SK-N-SH treated with all-trans-retinoic acid at 6 μM for 48 hours (cell line): ENCODE data around the gene SLC35B2.

ENCODE experiments used
- ARNTL ChIP-seq: fragments of 450-650 bp; formaldehyde crosslinking; IDR thresholded peaks from 2 replicates; pipeline ENCODE4 v1.5.0; 2020; ENCODE audit warnings: low read depth, mild to moderate bottlenecking, moderate library complexity, borderline replicate concordance
- BACH2 ChIP-seq: fragments of 250-450 bp; sonication (Bioruptor Pico); IDR thresholded peaks from 2 replicates; pipeline ENCODE4 v1.9.0; 2021; ENCODE audit warnings: mild to moderate bottlenecking, borderline replicate concordance
- CREB5 ChIP-seq: fragments of 250-450 bp; sonication (Bioruptor Pico); IDR thresholded peaks from 2 replicates; pipeline ENCODE4 v1.5.1; 2020; ENCODE audit warnings: low read depth, mild to moderate bottlenecking, moderate library complexity
- OSR1 ChIP-seq: fragments of 250-450 bp; sonication (Bioruptor Pico); IDR thresholded peaks from 2 replicates; pipeline ENCODE4 v1.8.0; 2022; ENCODE audit warnings: moderate library complexity, mild to moderate bottlenecking, inconsistent platforms
- PPARA ChIP-seq: fragments of 250-450 bp; sonication (Bioruptor Pico); IDR thresholded peaks from 2 replicates; pipeline ENCODE4 v1.5.0; 2020; ENCODE audit warnings: mild to moderate bottlenecking, borderline replicate concordance
- RARB ChIP-seq: fragments of 250-450 bp; sonication (Bioruptor Pico); IDR thresholded peaks from 2 replicates; pipeline ENCODE4 v1.8.0; 2021; ENCODE audit warnings: mild to moderate bottlenecking, moderate library complexity
- TCF4 ChIP-seq: fragments of 250-450 bp; sonication (Bioruptor Pico); IDR thresholded peaks from 2 replicates; pipeline ENCODE4 v1.8.0; 2021; ENCODE audit warnings: mild to moderate bottlenecking, moderate library complexity, borderline replicate concordance
- ZC3H10 ChIP-seq: fragments of 250-450 bp; sonication (Bioruptor Pico); IDR thresholded peaks from 2 replicates; pipeline ENCODE4 v1.5.1; 2021; ENCODE audit warnings: mild to moderate bottlenecking, moderate library complexity
- ZFP3 ChIP-seq: fragments of 250-450 bp; sonication (Bioruptor Pico); IDR thresholded peaks from 2 replicates; pipeline ENCODE4 v1.5.0; 2020; ENCODE audit warnings: mild to moderate bottlenecking, moderate library complexity
- ZFP30 ChIP-seq: fragments of 450-650 bp; formaldehyde crosslinking; IDR thresholded peaks from 2 replicates; pipeline ENCODE4 v1.5.0; 2022; ENCODE audit warnings: mild to moderate bottlenecking, moderate library complexity
- ZNF565 ChIP-seq: fragments of 450-650 bp; formaldehyde crosslinking; conservative IDR thresholded peaks from 2 replicates; pipeline ENCODE4 v1.5.0; 2020; ENCODE audit warnings: low read depth, mild to moderate bottlenecking, moderate library complexity
- ZNF8 ChIP-seq: fragments of 450-650 bp; formaldehyde crosslinking; IDR thresholded peaks from 2 replicates; pipeline ENCODE4 v1.5.0; 2020; ENCODE audit warnings: mild to moderate bottlenecking, moderate library complexity
- TF ChIP-seq, protein P1 (sequence below): fragments of 250-450 bp; sonication (Bioruptor Pico); IDR thresholded peaks from 2 replicates; pipeline ENCODE4 v1.5.1; 2021; ENCODE audit warnings: mild to moderate bottlenecking, moderate library complexity
- TF ChIP-seq, protein P2 (sequence below): fragments of 250-450 bp; sonication (Bioruptor Pico); IDR thresholded peaks from 2 replicates; pipeline ENCODE4 v1.5.0; 2020; ENCODE audit warnings: mild to moderate bottlenecking, moderate library complexity

DNA sequence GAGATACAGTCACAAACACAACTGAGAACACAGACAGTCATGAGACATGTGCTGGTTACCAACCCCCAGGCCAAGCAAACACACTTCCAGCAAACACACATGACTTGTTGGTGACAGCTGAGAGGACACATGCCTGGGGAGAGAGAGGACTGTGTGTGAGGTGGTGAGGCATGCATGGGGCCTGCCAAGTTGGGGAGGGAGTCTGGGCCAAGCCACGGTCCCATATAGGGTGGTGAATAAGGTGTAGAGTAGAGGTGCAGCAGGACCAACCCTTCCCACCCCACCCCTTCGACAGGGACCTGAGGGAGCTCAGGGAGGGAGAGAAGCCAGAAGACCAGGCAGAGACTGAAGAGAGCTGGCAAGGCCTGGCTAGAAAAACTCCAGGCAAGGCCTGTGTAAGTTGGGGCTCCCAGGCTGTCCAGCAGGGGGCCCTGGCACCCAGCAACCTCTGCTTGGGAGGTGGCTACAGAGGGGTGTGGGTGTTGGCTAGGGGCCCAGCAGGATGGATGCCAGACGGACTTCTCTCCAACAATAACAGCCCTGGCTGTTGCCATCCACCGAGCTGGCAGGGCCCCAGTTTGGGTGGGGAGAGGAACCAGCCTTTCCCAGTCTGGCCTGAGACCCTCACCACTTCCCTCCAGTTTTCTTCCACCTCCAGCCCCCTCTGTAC lies 35.9 kb downstream of the SLC35B2 start:
- no peak for TF ChIP-seq ZC3H10 (CRISPR knock-in tag)
- TF ChIP-seq ZNF565: no peak
- no peak for TF ChIP-seq OSR1
- no peak for TF ChIP-seq ZFP30
- TF ChIP-seq, protein P1, sequence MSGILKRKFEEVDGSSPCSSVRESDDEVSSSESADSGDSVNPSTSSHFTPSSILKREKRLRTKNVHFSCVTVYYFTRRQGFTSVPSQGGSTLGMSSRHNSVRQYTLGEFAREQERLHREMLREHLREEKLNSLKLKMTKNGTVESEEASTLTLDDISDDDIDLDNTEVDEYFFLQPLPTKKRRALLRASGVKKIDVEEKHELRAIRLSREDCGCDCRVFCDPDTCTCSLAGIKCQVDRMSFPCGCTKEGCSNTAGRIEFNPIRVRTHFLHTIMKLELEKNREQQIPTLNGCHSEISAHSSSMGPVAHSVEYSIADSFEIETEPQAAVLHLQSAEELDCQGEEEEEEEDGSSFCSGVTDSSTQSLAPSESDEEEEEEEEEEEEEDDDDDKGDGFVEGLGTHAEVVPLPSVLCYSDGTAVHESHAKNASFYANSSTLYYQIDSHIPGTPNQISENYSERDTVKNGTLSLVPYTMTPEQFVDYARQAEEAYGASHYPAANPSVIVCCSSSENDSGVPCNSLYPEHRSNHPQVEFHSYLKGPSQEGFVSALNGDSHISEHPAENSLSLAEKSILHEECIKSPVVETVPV (CRISPR knock-in tag): no peak
- no peak for TF ChIP-seq PPARA
- no peak for TF ChIP-seq BACH2
- TF ChIP-seq TCF4 (CRISPR knock-in tag): no peak
- TF ChIP-seq CREB5 (CRISPR knock-in tag): no peak
- TF ChIP-seq ZNF8 (CRISPR knock-in tag): no peak
- TF ChIP-seq, protein P2, sequence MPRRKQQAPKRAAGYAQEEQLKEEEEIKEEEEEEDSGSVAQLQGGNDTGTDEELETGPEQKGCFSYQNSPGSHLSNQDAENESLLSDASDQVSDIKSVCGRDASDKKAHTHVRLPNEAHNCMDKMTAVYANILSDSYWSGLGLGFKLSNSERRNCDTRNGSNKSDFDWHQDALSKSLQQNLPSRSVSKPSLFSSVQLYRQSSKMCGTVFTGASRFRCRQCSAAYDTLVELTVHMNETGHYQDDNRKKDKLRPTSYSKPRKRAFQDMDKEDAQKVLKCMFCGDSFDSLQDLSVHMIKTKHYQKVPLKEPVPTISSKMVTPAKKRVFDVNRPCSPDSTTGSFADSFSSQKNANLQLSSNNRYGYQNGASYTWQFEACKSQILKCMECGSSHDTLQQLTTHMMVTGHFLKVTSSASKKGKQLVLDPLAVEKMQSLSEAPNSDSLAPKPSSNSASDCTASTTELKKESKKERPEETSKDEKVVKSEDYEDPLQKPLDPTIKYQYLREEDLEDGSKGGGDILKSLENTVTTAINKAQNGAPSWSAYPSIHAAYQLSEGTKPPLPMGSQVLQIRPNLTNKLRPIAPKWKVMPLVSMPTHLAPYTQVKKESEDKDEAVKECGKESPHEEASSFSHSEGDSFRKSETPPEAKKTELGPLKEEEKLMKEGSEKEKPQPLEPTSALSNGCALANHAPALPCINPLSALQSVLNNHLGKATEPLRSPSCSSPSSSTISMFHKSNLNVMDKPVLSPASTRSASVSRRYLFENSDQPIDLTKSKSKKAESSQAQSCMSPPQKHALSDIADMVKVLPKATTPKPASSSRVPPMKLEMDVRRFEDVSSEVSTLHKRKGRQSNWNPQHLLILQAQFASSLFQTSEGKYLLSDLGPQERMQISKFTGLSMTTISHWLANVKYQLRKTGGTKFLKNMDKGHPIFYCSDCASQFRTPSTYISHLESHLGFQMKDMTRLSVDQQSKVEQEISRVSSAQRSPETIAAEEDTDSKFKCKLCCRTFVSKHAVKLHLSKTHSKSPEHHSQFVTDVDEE (CRISPR knock-in tag): peak; percentile 54; the same call in 1 of the 2 replicates
- no peak for TF ChIP-seq ARNTL
- 0 out of 2 replicates have a peak, but pooled peaks have one; percentile 35 for TF ChIP-seq ZFP3 (CRISPR knock-in tag)
- TF ChIP-seq RARB: no peak
